SK-N-SH treated with all-trans-retinoic acid at 6 μM for 48 hours (cell line): ENCODE results near the gene CCND2.

Experiments used
- ATAC-seq: fragments of 200-7000 bp; cut with Tn5 transposase; 3 replicates; pipeline ENCODE4 v1.9.1; 2020; ENCODE audit warnings: mild to moderate bottlenecking, moderate library complexity
- ARNTL ChIP-seq: fragments of 450-650 bp; formaldehyde crosslinking; IDR thresholded peaks from 2 replicates; pipeline ENCODE4 v1.5.0; 2020; ENCODE audit warnings: low read depth, mild to moderate bottlenecking, moderate library complexity, borderline replicate concordance
- BACH2 ChIP-seq: fragments of 250-450 bp; sonication (Bioruptor Pico); IDR thresholded peaks from 2 replicates; pipeline ENCODE4 v1.9.0; 2021; ENCODE audit warnings: mild to moderate bottlenecking, borderline replicate concordance
- CSDC2 ChIP-seq: fragments of 250-450 bp; sonication (Bioruptor Pico); IDR thresholded peaks from 2 replicates; pipeline ENCODE4 v1.5.0; 2020; ENCODE audit warnings: mild to moderate bottlenecking, moderate library complexity
- ESRRG ChIP-seq: fragments of 250-450 bp; sonication (Bioruptor Pico); IDR thresholded peaks from 2 replicates; pipeline ENCODE4 v1.6.1; 2021; ENCODE audit warnings: mild to moderate bottlenecking
- GLIS3 ChIP-seq: fragments of 250-450 bp; sonication (Bioruptor Pico); IDR thresholded peaks from 2 replicates; pipeline ENCODE4 v1.5.0; 2020; ENCODE audit warnings: mild to moderate bottlenecking, moderate library complexity
- ISL1 ChIP-seq: fragments of 250-450 bp; sonication (Bioruptor Pico); IDR thresholded peaks from 2 replicates; pipeline ENCODE4 v2.1.2; 2022; ENCODE audit warnings: mild to moderate bottlenecking, moderate library complexity
- PPARA ChIP-seq: fragments of 250-450 bp; sonication (Bioruptor Pico); IDR thresholded peaks from 2 replicates; pipeline ENCODE4 v1.5.0; 2020; ENCODE audit warnings: mild to moderate bottlenecking, borderline replicate concordance
- RARB ChIP-seq: fragments of 250-450 bp; sonication (Bioruptor Pico); IDR thresholded peaks from 2 replicates; pipeline ENCODE4 v1.8.0; 2021; ENCODE audit warnings: mild to moderate bottlenecking, moderate library complexity
- SNAI2 ChIP-seq: fragments of 250-450 bp; sonication (Bioruptor Pico); IDR thresholded peaks from 2 replicates; pipeline ENCODE4 v1.5.0; 2020; ENCODE audit warnings: mild to moderate bottlenecking, moderate library complexity
- TCF4 ChIP-seq: fragments of 250-450 bp; sonication (Bioruptor Pico); IDR thresholded peaks from 2 replicates; pipeline ENCODE4 v1.8.0; 2021; ENCODE audit warnings: mild to moderate bottlenecking, moderate library complexity, borderline replicate concordance
- TOX ChIP-seq: fragments of 250-450 bp; sonication (Bioruptor Pico); IDR thresholded peaks from 2 replicates; pipeline ENCODE4 v1.8.0; 2021; ENCODE audit warnings: mild to moderate bottlenecking, moderate library complexity, borderline replicate concordance
- ZC3H10 ChIP-seq: fragments of 250-450 bp; sonication (Bioruptor Pico); IDR thresholded peaks from 2 replicates; pipeline ENCODE4 v1.5.1; 2021; ENCODE audit warnings: mild to moderate bottlenecking, moderate library complexity
- ZFP3 ChIP-seq: fragments of 250-450 bp; sonication (Bioruptor Pico); IDR thresholded peaks from 2 replicates; pipeline ENCODE4 v1.5.0; 2020; ENCODE audit warnings: mild to moderate bottlenecking, moderate library complexity
- ZFP30 ChIP-seq: fragments of 450-650 bp; formaldehyde crosslinking; IDR thresholded peaks from 2 replicates; pipeline ENCODE4 v1.5.0; 2022; ENCODE audit warnings: mild to moderate bottlenecking, moderate library complexity
- ZNF565 ChIP-seq: fragments of 450-650 bp; formaldehyde crosslinking; conservative IDR thresholded peaks from 2 replicates; pipeline ENCODE4 v1.5.0; 2020; ENCODE audit warnings: low read depth, mild to moderate bottlenecking, moderate library complexity
- ZNF8 ChIP-seq: fragments of 450-650 bp; formaldehyde crosslinking; IDR thresholded peaks from 2 replicates; pipeline ENCODE4 v1.5.0; 2020; ENCODE audit warnings: mild to moderate bottlenecking, moderate library complexity
- TF ChIP-seq, protein P1 (sequence below): fragments of 250-450 bp; sonication (Bioruptor Pico); IDR thresholded peaks from 2 replicates; pipeline ENCODE4 v1.5.1; 2021; ENCODE audit warnings: mild to moderate bottlenecking, moderate library complexity
- TF ChIP-seq, protein P2 (sequence below): fragments of 250-450 bp; sonication (Bioruptor Pico); IDR thresholded peaks from 2 replicates; pipeline ENCODE4 v1.8.0; 2021; ENCODE audit warnings: low read depth, mild to moderate bottlenecking, moderate library complexity, borderline replicate concordance
- TF ChIP-seq, protein P3 (sequence below): fragments of 250-450 bp; sonication (Bioruptor Pico); IDR thresholded peaks from 2 replicates; pipeline ENCODE4 v1.5.1; 2020; ENCODE audit warnings: low read depth, mild to moderate bottlenecking, moderate library complexity
- TF ChIP-seq, protein P4 (sequence below): fragments of 250-450 bp; sonication (Bioruptor Pico); IDR thresholded peaks from 2 replicates; pipeline ENCODE4 v1.8.0; 2020; ENCODE audit warnings: mild to moderate bottlenecking, moderate library complexity, borderline replicate concordance
- TF ChIP-seq, protein P5 (sequence below): fragments of 250-450 bp; sonication (Bioruptor Pico); IDR thresholded peaks from 2 replicates; pipeline ENCODE4 v1.5.0; 2020; ENCODE audit warnings: mild to moderate bottlenecking, moderate library complexity

Gene CCND2

DNA sequence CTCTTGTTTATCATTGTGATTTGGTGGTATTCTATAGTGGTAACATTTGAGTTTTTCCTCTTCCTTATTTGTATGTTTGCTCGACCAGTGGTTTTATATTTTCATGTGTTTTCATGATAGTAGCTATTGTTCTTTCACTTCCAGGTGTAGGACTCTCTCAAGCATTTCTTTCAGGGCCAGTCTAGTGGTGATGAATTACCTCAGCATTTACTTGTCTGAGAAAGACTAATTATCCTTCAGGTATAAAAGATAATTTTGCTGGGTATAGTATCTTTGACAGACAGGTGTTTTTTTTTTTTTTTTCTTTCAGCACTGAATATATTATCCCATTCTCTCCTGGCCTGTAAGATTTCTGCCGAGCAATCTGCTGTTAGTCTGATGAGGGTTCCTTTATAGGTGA is 35.0 kb upstream of the CCND2 start:
- TF ChIP-seq ZC3H10 (CRISPR knock-in tag): no peak
- TF ChIP-seq, protein P1, sequence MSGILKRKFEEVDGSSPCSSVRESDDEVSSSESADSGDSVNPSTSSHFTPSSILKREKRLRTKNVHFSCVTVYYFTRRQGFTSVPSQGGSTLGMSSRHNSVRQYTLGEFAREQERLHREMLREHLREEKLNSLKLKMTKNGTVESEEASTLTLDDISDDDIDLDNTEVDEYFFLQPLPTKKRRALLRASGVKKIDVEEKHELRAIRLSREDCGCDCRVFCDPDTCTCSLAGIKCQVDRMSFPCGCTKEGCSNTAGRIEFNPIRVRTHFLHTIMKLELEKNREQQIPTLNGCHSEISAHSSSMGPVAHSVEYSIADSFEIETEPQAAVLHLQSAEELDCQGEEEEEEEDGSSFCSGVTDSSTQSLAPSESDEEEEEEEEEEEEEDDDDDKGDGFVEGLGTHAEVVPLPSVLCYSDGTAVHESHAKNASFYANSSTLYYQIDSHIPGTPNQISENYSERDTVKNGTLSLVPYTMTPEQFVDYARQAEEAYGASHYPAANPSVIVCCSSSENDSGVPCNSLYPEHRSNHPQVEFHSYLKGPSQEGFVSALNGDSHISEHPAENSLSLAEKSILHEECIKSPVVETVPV (CRISPR knock-in tag): no peak
- no peak for TF ChIP-seq TCF4
- TF ChIP-seq, protein P2, sequence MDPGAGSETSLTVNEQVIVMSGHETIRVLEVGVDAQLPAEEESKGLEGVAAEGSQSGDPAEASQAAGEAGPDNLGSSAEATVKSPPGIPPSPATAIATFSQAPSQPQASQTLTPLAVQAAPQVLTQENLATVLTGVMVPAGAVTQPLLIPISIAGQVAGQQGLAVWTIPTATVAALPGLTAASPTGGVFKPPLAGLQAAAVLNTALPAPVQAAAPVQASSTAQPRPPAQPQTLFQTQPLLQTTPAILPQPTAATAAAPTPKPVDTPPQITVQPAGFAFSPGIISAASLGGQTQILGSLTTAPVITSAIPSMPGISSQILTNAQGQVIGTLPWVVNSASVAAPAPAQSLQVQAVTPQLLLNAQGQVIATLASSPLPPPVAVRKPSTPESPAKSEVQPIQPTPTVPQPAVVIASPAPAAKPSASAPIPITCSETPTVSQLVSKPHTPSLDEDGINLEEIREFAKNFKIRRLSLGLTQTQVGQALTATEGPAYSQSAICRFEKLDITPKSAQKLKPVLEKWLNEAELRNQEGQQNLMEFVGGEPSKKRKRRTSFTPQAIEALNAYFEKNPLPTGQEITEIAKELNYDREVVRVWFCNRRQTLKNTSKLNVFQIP (CRISPR knock-in tag): no peak
- no peak for TF ChIP-seq GLIS3 (CRISPR knock-in tag)
- no peak for TF ChIP-seq ISL1 (CRISPR knock-in tag)
- TF ChIP-seq, protein P3, sequence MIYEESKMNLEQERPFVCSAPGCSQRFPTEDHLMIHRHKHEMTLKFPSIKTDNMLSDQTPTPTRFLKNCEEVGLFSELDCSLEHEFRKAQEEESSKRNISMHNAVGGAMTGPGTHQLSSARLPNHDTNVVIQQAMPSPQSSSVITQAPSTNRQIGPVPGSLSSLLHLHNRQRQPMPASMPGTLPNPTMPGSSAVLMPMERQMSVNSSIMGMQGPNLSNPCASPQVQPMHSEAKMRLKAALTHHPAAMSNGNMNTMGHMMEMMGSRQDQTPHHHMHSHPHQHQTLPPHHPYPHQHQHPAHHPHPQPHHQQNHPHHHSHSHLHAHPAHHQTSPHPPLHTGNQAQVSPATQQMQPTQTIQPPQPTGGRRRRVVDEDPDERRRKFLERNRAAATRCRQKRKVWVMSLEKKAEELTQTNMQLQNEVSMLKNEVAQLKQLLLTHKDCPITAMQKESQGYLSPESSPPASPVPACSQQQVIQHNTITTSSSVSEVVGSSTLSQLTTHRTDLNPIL (CRISPR knock-in tag): no peak
- no peak for TF ChIP-seq CSDC2 (CRISPR knock-in tag)
- TF ChIP-seq ZNF565 (CRISPR knock-in tag): no peak
- TF ChIP-seq, protein P4, sequence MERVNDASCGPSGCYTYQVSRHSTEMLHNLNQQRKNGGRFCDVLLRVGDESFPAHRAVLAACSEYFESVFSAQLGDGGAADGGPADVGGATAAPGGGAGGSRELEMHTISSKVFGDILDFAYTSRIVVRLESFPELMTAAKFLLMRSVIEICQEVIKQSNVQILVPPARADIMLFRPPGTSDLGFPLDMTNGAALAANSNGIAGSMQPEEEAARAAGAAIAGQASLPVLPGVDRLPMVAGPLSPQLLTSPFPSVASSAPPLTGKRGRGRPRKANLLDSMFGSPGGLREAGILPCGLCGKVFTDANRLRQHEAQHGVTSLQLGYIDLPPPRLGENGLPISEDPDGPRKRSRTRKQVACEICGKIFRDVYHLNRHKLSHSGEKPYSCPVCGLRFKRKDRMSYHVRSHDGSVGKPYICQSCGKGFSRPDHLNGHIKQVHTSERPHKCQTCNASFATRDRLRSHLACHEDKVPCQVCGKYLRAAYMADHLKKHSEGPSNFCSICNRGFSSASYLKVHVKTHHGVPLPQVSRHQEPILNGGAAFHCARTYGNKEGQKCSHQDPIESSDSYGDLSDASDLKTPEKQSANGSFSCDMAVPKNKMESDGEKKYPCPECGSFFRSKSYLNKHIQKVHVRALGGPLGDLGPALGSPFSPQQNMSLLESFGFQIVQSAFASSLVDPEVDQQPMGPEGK: no peak
- no peak for TF ChIP-seq ARNTL (CRISPR knock-in tag)
- TF ChIP-seq ZFP3 (CRISPR knock-in tag): no peak
- TF ChIP-seq, protein P5, sequence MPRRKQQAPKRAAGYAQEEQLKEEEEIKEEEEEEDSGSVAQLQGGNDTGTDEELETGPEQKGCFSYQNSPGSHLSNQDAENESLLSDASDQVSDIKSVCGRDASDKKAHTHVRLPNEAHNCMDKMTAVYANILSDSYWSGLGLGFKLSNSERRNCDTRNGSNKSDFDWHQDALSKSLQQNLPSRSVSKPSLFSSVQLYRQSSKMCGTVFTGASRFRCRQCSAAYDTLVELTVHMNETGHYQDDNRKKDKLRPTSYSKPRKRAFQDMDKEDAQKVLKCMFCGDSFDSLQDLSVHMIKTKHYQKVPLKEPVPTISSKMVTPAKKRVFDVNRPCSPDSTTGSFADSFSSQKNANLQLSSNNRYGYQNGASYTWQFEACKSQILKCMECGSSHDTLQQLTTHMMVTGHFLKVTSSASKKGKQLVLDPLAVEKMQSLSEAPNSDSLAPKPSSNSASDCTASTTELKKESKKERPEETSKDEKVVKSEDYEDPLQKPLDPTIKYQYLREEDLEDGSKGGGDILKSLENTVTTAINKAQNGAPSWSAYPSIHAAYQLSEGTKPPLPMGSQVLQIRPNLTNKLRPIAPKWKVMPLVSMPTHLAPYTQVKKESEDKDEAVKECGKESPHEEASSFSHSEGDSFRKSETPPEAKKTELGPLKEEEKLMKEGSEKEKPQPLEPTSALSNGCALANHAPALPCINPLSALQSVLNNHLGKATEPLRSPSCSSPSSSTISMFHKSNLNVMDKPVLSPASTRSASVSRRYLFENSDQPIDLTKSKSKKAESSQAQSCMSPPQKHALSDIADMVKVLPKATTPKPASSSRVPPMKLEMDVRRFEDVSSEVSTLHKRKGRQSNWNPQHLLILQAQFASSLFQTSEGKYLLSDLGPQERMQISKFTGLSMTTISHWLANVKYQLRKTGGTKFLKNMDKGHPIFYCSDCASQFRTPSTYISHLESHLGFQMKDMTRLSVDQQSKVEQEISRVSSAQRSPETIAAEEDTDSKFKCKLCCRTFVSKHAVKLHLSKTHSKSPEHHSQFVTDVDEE (CRISPR knock-in tag): no peak
- TF ChIP-seq PPARA: no peak
- no peak for TF ChIP-seq ZNF8 (CRISPR knock-in tag)
- TF ChIP-seq SNAI2: no peak
- TF ChIP-seq ESRRG (CRISPR knock-in tag): no peak
- TF ChIP-seq TOX: no peak
- TF ChIP-seq ZFP30 (CRISPR knock-in tag): no peak
- no peak for ATAC-seq

DNA sequence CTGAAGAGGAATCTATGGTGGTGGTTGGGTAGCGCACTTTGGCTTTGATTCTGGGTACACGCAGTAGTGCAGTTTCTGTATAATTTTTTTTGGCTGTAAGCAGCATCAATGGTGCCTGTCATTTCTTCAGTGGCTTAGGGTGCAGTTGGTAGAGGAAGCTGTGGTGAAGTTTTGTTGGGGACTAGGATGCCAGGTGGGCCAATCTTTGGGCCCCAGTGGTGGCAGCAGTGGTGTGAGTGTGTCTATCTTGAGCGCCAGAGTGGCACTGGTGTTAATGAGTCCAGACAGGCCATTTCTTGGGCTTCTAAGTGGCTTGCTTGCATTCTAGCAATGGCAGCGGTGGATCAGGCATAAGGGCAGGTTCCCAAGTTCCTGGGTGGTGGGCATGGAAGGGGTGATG is 33.8 kb upstream of the CCND2 start:
- no peak for ATAC-seq
- TF ChIP-seq GLIS3 (CRISPR knock-in tag) (no peak), ESRRG (CRISPR knock-in tag) (no peak), ARNTL (CRISPR knock-in tag) (no peak), SNAI2 (no peak), TOX (no peak), ZFP30 (CRISPR knock-in tag) (no peak), BACH2 (CRISPR knock-in tag) (no peak), ISL1 (CRISPR knock-in tag) (no peak), ZNF8 (CRISPR knock-in tag) (no peak), ZNF565 (CRISPR knock-in tag) (no peak), ZFP3 (CRISPR knock-in tag) (no peak), RARB (CRISPR knock-in tag) (no peak), ZC3H10 (CRISPR knock-in tag) (no peak)
- TF ChIP-seq, protein P4: no peak
- TF ChIP-seq, protein P5 (CRISPR knock-in tag): no peak
- TF ChIP-seq, protein P2 (CRISPR knock-in tag): no peak
- TF ChIP-seq, protein P1 (CRISPR knock-in tag): no peak
